Central memory CD4-positive, alpha-beta T cell (primary cell): ENCODE results near the gene ZAR1L.
A peak's percentile ranks its signal among the peaks of the same experiment; 100 is the strongest.

Experiments
- DNase-seq: peaks from one replicate; pipeline ENCODE4 v3.0.0; 2022

Gene ZAR1L

GRCh38 chr13:32300920-32301319, 14.2 kb downstream of the ZAR1L start:
- no peak for DNase-seq

GRCh38 chr13:32300406-32300805, 14.8 kb downstream of the ZAR1L start:
- DNase-seq = no peak

DNA sequence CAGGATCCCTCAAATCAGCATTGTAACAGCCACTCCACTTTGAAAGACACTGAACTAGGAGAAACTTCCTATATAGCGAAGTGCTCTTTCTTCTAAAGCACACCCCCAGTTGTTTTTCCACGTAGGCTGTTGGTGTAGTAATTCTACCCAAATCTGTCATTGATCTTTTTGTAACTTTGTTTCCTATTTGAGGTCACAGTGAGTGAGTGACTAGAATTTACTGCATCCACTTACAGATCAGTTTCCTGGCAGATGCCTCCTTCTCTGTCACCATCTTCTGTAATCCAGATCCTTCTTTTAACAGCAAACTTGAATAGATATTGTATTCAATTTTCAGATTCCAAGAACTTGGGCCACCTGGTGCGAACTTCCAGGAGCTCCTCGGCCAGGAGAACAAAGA, 15.3 kb downstream of the ZAR1L start:
- DNase-seq = no peak

DNA sequence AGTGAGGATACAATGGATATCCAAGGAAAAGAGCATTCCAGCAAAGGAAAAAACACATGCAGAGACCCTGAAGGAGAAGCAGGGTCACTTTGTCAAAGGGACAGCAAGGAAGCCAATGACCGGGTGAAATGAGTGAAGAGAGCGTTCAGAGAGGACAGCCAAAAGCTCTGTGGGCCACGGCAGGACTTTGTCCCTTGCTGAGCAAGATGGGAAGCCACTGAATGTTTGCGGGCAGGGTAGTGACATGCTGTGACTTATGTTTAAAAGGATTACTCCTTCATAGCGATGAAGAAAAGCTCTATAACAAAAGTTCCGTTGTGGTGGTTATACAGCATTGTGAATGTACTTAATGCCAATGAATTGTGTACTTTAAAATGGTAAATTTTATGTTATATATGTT, 16.5 kb downstream of the ZAR1L start:
- no peak for DNase-seq

DNA sequence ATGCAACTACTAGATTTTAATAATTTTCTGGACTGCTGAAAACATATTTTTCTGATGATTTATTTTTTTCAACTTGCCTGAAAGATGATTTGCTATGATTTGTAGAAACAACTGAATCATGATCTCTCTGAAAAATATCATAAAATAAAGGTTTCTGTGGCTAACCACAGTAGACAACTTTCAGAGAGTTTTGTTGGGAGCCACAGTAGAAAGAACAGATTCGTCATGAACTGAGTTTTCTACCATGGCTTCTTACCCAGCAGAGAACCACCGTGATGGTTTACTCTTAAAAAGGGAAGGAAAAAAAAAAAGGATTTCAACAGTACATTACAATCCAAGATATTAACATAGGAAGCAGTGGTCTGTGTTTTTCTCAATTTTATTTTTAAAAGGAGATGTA, 18.0 kb downstream of the ZAR1L start:
- DNase-seq = no peak

DNA sequence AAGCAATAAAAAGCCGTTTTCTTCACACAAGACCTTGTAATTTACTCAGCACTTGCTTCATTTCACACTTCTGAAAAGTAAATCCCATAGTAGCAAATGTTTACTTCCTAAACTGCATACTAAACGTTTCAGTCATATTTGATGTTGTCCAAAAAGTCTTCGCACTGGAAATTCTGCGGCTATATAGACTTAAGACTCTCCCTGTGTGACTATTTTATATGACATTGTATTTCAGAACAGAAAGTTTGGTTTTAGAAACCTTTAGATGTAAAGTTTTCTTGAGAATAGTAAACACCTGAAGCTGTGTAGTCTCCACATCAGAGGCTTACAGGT, 29.6 kb downstream of the ZAR1L start:
- DNase-seq = no peak

- DNase-seq = no peak
Measured at GRCh38 chr13:32284927-32285632, 30.1 kb downstream of the ZAR1L start.

- DNase-seq = no peak
Measured at GRCh38 chr13:32282096-32282711, 33.0 kb downstream of the ZAR1L start.

DNA sequence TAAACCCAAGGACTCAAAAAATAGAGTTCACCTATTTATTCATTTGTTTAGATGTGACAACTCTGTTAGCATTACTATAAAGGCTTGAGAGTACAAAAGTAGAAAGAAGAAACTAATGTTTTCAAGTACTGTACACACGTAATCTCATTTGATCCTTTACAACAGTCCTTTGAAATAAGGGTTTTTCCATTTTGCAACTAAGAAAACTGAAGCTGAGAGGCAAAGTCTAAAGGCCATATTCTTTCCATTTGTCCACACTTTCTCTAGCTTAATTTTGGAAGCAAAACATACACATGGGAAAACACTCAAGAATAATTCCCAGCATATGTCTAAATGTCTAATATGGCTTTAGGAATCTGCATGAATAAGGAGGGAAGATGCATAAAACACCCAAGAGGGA, 34.1 kb downstream of the ZAR1L start:
- DNase-seq = no peak

GRCh38 chr13:32278426-32278825, 36.7 kb downstream of the ZAR1L start:
- no peak for DNase-seq

- no peak for DNase-seq
Measured at GRCh38 chr13:32277839-32278238, 37.3 kb downstream of the ZAR1L start.

GRCh38 chr13:32272021-32272683, 43.0 kb downstream of the ZAR1L start:
- no peak for DNase-seq

- peak; percentile 31 for DNase-seq
Measured at GRCh38 chr13:32267836-32268439, 47.2 kb downstream of the ZAR1L start.

DNA sequence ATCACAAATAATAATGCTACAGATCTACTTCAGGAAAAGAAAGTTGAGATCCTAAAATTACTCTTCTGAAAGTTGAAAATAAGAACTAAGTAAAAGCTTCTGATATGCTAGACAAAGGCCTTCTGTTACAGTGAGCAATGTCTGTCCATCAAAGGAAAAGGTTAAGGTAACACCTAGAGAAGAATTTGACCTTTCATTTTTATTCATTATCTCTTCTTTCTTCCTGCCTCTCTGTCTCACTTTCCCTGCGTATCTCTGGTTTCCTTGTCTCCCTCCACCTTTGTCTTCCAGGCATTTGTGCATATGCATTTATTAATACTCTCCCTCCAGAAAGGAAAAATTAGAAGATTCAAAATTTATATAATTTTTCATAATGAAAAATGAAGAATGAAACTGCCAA, 49.0 kb downstream of the ZAR1L start:
- no peak for DNase-seq

- DNase-seq = no peak
Measured at GRCh38 chr13:32265726-32266125, 49.4 kb downstream of the ZAR1L start.

DNA sequence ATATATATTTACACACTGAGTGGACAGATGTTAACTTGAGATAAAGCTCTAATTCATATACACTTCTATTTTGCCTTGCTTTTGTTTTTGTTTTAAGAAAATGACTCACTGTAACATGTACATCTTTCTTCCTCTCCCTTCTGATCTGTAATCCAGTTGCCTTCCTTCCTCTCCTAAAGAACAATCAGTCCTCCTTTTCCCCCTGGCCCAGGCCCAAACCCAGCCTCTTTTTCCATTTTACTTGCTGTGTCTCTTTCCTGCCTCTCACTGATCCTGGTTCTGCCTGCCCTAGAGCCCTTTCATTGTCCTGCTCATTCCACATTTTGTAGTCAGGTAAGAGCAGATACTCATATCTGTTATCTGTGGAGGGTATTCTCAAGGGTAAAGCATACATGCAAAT, 50.8 kb downstream of the ZAR1L start:
- no peak for DNase-seq

DNA sequence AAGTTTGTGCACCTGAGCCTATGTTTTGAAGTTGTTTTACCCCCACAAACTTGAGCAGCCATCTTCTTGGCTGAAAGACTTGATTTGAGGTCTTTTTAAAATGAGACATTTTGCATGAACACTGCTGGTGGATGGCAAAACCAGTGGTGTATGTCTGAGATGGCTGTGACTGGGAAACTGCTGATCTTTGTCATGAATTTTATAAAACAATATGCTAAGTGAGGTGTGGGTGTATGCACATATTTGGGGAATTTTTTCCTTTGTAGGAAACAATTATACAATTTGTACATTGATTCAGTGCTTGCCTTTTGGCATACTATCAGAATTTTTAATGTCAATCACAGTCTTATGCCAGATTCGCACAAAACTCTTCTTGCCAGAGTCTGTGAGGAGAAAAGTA, 52.5 kb downstream of the ZAR1L start:
- no peak for DNase-seq

GRCh38 chr13:32262165-32262564, 53.0 kb downstream of the ZAR1L start:
- DNase-seq = no peak

DNA sequence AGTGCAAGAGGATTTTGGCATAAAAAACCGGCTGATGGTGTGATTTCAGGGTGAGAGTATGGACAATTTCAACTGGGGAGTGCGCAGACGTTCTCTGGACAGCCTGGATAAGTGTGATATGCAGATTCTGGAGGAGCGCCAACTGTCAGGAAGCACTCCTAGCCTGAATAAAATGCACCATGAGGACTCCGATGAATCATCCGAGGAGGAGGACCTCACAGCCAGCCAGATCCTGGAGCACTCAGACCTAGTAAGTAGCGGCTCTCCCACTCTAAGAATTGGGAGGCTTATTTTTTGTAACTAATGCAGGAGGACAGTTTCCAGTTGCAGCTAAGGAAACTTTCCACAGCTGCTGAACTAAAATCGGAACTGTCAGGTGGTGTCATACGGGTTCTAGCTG, 53.6 kb downstream of the ZAR1L start:
- no peak for DNase-seq

GRCh38 chr13:32259116-32259515, 56.0 kb downstream of the ZAR1L start:
- DNase-seq = no peak

- no peak for DNase-seq
Measured at GRCh38 chr13:32257649-32258048, 57.5 kb downstream of the ZAR1L start.

- no peak for DNase-seq
Measured at GRCh38 chr13:32256243-32256642, 58.9 kb downstream of the ZAR1L start.

DNA sequence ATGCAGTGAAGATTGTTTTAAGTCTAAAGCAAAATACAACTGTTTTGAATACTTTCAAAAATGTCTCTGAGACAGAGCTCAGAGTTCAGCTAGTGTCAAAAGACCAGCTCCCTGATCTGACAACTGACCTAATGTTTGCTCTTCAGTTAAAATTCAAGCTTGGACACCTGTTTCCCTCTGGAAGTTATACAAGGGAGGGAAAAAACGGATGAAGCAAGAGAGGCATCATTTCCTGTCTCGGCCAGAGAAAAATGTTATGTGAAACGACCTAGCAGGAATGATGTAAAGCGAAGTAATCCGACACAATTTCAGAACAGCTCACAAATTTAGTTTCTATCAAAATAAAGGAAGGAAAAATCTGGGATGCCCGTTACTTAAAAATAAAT, 59.4 kb downstream of the ZAR1L start:
- DNase-seq = no peak
